NOMO-1 treated with DMSO at 0.1 percent for 48 hours (cell line): Measurements from ENCODE around the gene SIX4.

Source experiments
- DNase-seq: peaks from one replicate; lab custom pipeline; 2025; ENCODE audit not compliant: unreplicated experiment; lab: John Stamatoyannopoulos, UW

The SIX4 gene

DNA sequence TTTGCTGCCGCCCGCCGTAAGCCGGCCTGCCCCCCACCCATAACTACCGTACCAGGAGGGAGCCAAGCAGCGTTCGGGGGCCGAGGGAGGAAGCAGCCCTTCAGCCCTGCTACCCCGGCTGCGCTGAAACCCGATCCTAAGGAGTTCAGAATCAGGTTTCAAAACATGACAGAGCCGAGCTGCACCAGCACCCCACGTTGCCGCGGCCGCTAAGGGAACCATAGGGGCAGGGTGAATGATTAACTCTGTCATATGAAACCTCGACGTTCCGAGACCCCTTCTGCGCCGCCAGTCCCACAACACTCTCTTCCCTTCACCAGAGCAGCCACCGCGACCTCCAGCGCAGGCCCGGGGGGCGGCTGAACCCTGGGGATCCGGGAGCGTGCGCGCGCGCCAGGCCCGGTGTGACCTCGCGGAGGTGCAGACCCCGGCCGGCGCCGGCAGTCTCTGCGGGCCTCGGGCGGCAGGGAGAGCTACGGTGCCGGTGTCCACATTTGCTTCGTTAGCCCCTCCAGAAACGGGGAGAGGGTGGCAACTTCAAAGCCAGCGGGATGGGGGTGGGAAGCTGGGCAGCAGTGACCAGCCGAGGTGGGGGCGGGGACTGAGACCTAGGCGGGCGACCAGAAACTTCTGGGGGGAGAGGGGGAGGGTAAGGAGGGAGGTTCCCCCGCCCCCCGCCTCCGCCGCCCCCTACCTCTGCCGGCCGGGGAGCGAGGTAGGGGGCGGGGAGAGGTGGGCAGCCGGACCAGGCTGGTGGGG is 1.6 kb downstream of the SIX4 start:
- DNase-seq = no peak

- DNase-seq = no peak
Observed at GRCh38 chr14:60722107-60722356, 2.1 kb downstream of the SIX4 start.

GRCh38 chr14:60721326-60722106 is 2.6 kb downstream of the SIX4 start:
- peak; percentile 15 for DNase-seq

GRCh38 chr14:60720962-60721325 is 3.2 kb downstream of the SIX4 start:
- DNase-seq = no peak

DNA sequence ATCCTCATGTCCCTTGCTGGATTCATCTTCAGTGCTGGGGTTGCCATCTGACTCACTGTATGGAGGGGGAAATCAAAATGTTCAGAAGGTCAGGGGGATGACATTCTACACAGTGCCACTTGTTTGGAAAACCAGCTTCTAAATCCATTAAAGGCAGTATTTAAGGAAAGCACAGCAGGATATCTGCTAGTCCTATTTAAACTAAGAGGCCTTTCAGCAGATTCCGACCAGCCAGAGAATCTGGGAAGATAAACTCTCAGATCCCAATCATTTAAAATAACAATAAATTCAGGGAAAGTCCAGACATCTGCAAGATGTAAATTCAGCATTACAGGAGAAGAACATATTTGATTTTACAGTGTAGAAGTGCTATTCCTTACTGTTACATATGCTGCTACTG is 3.8 kb downstream of the SIX4 start:
- no peak for DNase-seq

GRCh38 chr14:60713513-60713912 is 10.6 kb downstream of the SIX4 start:
- DNase-seq = no peak

DNA sequence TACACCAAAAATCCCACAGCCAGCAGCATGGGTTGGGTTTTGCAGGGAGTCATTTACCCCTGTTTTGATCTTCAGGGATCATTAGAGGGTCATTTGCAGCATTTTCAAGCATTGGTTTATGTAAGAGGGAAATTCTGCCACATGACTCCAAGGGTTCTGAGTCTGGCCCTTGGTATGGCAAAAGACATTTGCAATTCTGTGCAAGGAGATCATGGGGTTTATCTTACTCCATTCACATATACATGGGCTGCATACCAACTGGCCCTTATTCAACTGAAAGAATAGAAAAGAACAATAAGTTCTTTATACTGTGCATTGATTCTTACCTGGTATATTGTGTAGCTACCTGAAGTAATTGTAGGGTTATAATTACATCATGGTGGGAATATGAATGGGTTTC is 13.7 kb downstream of the SIX4 start:
- no peak for DNase-seq

- DNase-seq = no peak
Observed at GRCh38 chr14:60707858-60708257, 16.3 kb downstream of the SIX4 start.

DNA sequence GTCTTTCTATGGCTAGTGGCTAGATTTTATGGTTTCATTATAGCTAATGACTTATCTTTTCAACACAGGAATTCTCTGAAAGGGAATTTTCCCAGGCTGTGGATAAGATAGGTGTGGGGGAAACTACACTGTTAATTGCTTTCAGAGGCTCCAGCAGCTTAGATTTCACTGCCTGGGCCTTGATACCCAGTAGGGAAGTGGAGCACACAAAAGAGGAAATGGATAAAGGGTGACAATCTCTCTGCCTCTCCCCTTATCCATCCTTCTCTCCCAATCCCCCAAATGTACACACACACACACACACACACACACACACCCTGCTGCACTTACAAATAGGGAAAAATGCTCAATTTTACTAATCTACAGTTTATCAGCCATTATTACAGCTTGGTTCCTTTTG is 19.1 kb downstream of the SIX4 start:
- DNase-seq = no peak

GRCh38 chr14:60700598-60700997 is 23.6 kb downstream of the SIX4 start:
- no peak for DNase-seq

DNA sequence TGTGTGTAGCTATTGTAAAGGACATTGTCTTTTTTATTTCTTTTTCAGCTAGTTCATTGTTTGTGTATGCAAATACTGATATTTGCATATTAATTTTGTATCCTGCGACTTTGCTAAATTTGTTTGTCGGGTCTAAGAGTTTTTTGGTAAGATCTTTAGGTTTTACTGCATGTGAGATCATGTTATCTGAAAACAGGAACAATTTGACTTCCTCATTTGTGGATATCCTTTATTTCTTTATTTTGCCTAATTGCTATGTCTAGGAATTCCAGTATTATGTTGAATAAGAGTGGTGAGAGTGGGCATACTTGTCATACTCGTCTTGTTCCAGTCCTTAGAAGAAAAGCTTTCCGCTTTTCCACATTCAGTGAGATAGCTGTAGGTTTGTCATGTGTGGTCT is 28.8 kb downstream of the SIX4 start:
- peak; percentile 25 for DNase-seq

DNA sequence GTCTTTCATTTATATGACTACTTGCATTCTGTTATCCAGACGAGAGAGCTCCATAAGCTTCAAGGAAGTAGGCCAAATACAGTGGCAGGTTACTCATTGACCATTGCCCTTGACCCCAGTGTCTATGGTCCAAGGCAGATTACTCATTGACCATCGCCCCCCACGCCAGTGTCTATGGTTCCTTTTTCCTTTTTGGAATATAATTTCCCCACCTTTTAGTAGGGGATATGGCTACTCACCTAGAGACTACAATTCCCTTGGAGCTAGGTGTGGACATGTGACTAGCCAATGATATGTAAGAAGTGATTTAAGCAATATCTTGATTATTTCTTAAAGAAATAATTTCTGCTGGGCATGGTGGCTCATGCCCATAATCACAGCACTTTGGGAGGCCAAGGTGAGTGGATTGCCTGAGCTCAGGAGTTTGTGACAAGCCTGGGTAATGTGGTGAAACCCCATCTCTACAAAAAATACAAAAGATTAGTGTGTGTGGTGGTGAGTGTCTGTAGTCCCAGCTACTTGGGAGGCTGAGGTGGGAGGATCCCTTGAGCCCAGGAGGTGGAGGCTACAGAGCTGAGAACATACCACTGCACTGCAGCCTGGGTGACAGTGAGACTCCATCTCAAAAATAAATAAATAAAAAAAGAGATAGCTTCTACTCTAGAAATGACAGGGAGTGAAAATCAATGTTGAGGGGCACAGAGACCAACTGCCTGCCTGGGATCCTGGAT is 32.6 kb downstream of the SIX4 start:
- DNase-seq = no peak

DNA sequence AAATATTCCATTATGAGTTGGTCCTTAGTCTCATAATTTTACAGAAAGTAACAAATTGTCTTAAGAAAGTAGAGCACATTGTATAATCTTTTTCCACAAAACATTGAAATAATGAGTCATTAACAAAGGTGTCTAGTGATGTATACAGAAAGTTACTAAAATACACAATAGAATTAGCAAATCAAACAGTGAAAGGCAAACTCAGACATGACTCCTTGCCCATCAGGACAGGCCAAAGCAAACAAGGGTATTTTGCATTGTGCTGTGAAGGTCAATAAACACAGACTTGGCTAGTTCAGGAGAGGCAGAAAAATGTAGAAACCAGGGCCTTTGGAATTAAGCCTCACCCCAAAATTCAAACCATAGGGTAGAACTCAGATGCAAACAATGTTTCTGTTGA is 37.3 kb downstream of the SIX4 start:
- DNase-seq = no peak

GRCh38 chr14:60684203-60684602 is 39.9 kb downstream of the SIX4 start:
- no peak for DNase-seq

DNA sequence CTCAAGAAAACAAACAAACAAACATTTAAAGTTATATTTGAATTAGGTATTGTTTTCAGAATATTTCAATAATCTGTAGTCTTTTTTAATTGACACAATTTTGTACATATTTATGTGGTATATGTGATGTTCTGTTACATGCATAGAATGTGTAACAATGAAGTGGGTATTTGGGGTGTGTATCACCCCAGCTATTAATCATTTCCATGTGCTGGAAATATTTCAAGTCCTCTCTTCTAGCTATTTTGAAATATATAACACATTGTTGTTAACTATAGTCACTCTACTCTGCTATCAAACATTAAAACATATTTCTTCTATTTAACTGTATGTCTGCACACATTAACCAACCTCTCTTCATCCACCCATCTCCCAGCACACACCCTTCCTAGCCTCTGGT is 42.9 kb downstream of the SIX4 start:
- DNase-seq = no peak

DNA sequence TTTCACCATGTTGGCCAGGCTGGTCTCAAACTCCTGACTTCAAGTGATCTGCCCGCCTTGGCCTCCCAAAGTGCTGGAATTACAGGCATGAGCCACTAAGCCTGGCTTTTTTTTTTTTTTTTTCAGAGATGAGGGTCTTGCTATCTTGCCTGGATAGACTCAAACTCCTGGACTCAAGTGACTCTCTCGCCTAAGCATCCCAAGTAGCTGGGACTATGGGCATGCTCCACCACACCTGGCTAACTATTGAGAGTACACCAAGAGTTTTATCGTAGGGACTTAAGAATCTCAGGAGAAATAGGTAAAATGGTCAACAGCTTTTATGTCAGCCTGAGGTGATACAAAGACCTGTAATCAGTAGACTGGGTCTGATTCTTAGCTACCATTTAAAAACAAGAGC is 43.6 kb downstream of the SIX4 start:
- no peak for DNase-seq

DNA sequence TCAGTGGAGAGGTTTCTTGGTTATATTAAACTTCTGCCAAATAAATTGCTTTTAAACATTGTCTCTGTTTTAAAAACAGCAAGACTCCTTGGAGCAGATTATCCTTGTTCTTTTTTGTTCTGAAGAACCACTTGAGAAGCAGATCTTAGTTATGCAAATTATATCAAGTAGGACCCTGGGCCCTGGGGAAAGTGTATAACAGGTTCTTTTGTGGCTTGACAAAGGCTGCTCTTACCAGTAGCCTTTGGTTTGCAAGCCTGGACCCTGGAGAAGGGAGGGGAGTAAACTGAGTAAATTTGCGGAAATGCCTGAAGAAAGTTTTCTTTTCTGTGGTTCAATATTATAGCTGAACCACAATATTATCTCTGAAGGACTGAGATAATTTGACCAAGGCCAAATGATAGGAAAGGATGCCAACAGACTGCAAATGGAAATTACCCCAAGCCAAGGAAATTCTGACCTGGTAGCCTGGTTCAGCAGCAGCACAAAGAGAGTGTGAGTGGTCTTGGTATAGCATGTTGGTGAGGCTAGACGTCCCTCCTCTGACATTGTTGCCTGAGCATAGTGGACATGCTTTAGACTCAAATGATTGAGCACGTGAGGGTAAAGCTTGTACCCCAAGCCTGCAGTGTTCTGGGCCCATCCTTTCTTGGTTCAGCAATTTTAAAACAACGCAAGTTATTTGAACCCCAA is 44.4 kb downstream of the SIX4 start:
- no peak for DNase-seq

GRCh38 chr14:60677701-60678100 is 46.5 kb downstream of the SIX4 start:
- no peak for DNase-seq

DNA sequence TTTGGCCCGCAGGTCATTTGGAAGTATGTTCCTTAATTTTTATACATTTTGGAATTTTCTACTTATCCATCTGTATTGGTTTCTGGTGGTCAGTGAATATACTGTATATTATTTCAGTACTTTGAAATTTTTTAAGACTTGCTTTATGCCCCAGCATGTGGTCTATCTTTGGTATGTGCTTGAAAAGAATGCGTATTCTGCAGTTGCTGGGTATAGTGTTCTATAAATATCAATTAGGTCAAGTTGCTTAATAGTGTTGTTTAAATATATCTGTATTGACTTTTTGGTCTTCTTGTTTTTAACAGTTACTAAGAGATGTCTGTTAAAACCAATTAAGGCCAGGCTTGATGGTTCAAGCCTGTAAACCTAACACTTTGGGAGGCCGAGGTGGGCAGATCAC is 53.2 kb downstream of the SIX4 start:
- no peak for DNase-seq

GRCh38 chr14:60668431-60669112 is 55.6 kb downstream of the SIX4 start:
- no peak for DNase-seq

DNA sequence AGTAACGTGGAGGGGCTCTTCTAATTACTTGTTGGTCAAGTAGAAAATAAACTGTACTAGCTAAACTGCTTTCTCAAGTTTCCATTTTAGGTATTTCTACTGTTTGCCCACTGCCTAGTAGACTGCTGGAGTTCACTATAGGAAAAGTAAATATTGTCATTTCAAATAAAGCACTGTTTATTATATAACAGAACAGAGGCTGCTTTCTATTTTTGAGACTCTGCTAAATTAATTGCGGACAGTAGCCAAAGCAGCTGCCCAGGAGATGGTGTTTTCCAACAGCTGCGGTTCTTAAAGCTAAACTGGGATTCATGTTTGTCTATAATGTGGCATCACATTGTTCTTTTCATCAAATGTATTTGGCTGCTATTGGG is 59.0 kb downstream of the SIX4 start:
- DNase-seq = no peak
